K562 (cell line): ENCODE data around the gene CDK11B. TPM values are rescaled to one million over a fixed set of nuclear protein-coding genes. Genes with fewer than 3 reads are reported as not detected.

Experiments used
- CBX5 ChIP-seq: IDR thresholded peaks from 2 replicates; pipeline ENCODE4 v1.6.1; 2014; ENCODE audit warnings: low read depth, borderline replicate concordance
- KHSRP ChIP-seq: fragments of 450-650 bp; IDR thresholded peaks from 2 replicates; pipeline ENCODE4 v1.6.1; 2017
- MECOM ChIP-seq: fragments of 250-450 bp; sonication (Bioruptor Pico); IDR thresholded peaks from 2 replicates; pipeline ENCODE4 v1.8.0; 2022; ENCODE audit warnings: inconsistent platforms
- MYBL2 ChIP-seq, 2 experiments: fragments of 450-650 bp in 1 of 2; sonication (generic) in 1 of 2; formaldehyde crosslinking in 1 of 2; IDR thresholded peaks; 2 replicates each; pipeline versions ENCODE4 v1.6.1 to v1.8.1; 2017 to 2022; ENCODE audit warnings: borderline replicate concordance in 1 of 2, inconsistent platforms in 1 of 2, low read depth in 1 of 2, mild to moderate bottlenecking in 1 of 2, missing genetic modification reagents in 1 of 2, moderate library complexity in 1 of 2
- SFPQ ChIP-seq: fragments of 200-400 bp; formaldehyde crosslinking; IDR thresholded peaks from 2 replicates; pipeline ENCODE4 v1.6.1; 2017; ENCODE audit warnings: mild to moderate bottlenecking, low read depth, low read length, moderate library complexity
- SMAD2 ChIP-seq: fragments of 150-350 bp; IDR thresholded peaks from 2 replicates; pipeline ENCODE4 v1.6.1; 2014; ENCODE audit warnings: low read depth, mild to moderate bottlenecking, low read length
- SMC3 ChIP-seq: conservative IDR thresholded peaks from 2 replicates; pipeline ENCODE4 v1.6.1; 2011; ENCODE audit warnings: low read depth, low read length, improper control_type of control experiment; ENCODE audit not compliant: insufficient read depth
- SOX6 ChIP-seq: fragments of 450-650 bp; IDR thresholded peaks from 2 replicates; pipeline ENCODE4 v1.6.1; 2014; ENCODE audit warnings: mild to moderate bottlenecking
- SRF ChIP-seq, 2 experiments: fragments of 250-450, 450-650 bp in 1 of 2; sonication (Bioruptor Pico) in 1 of 2; sonication (generic) in 1 of 2; formaldehyde crosslinking; IDR thresholded peaks; 2 replicates each; pipeline versions ENCODE4 v1.5.0 to v1.5.1; 2020 to 2022; ENCODE audit warnings: mild to moderate bottlenecking in 1 of 2, missing genetic modification reagents in 1 of 2
- TRIM24 ChIP-seq, 2 experiments: fragments of 450-650 bp; IDR thresholded peaks; 2 replicates each; pipeline ENCODE4 v1.6.1; 2016
- TRIM28 ChIP-seq: fragments of 450-650 bp; IDR thresholded peaks from 2 replicates; pipeline ENCODE4 v1.6.1; 2017
- ZBTB12 ChIP-seq: fragments of 250-450 bp; sonication (Bioruptor Pico); IDR thresholded peaks from 2 replicates; pipeline ENCODE4 v1.4.0; 2020
- ZC3H11A ChIP-seq: IDR thresholded peaks from 2 replicates; pipeline ENCODE4 v1.6.1; 2012; ENCODE audit warnings: low read depth, low read length, improper control_type of control experiment
- ZNF274 ChIP-seq: IDR thresholded peaks from 2 replicates; pipeline ENCODE4 v1.6.1; 2011; ENCODE audit warnings: low read depth, mild to moderate bottlenecking, low read length, moderate library complexity, borderline replicate concordance
- ZNF408 ChIP-seq: fragments of 250-450 bp; sonication (Bioruptor Pico); IDR thresholded peaks from 2 replicates; pipeline ENCODE4 v1.4.0; 2020; ENCODE audit warnings: low read depth, mild to moderate bottlenecking, moderate library complexity
- ZNF449 ChIP-seq: fragments of 250-450 bp; sonication (Bioruptor Pico); IDR thresholded peaks from 2 replicates; pipeline ENCODE4 v1.8.0; 2022; ENCODE audit warnings: moderate library complexity, mild to moderate bottlenecking, inconsistent platforms
- ZNF717 ChIP-seq: fragments of 250-450 bp; sonication (Bioruptor Pico); IDR thresholded peaks from 2 replicates; pipeline ENCODE4 v1.5.0; 2021
- ZNF75A ChIP-seq: fragments of 450-650 bp; formaldehyde crosslinking; IDR thresholded peaks from 2 replicates; pipeline ENCODE4 v1.4.0; 2020; ENCODE audit warnings: mild to moderate bottlenecking
- polyA plus RNA-seq, 8 experiments: library from polyadenylated mRNA; depleted of rRNA in 4 of 8; stranded (reverse) in 5 of 8; unstranded in 3 of 8; fragments of >200 nt; fragmentation: Nextera tagmentation in 2 of 8; fragmentation: Illumina TruSeq in 1 of 8; extraction: Ambion mirVana in 2 of 8; extraction: Trizol in 1 of 8; gene quantifications; 2 replicates each; pipeline versions ENCODE4 v1.2.1 to v1.2.3, GENCODE V29; 2011 to 2014; ENCODE audit warnings: inconsistent platforms in 1 of 8, missing spikeins in 1 of 8
- total RNA-seq, 7 experiments: library from RNA; depleted of rRNA in 6 of 7; stranded (reverse); fragments of >200 nt in 6 of 7; fragmentation: Illumina TruSeq in 2 of 7; extraction: Trizol in 2 of 7; gene quantifications; 2 replicates each; pipeline versions ENCODE4 v1.2.1 to v1.2.3, GENCODE V29; 2011 to 2021; ENCODE audit warnings: low replicate concordance in 1 of 7
- TF ChIP-seq, protein P1 (sequence below): fragments of 250-450 bp; sonication (Bioruptor Pico); IDR thresholded peaks from 2 replicates; pipeline ENCODE4 v1.4.0; 2020

Gene CDK11B
- total and polyA plus RNA-seq, 9 of the 15 experiments (the other 6 are each of a cell fraction or from before 2014, with no cell fraction given) = 2.8 to 52.2 (median 19.5) TPM

- TF ChIP-seq ZNF274 = no peak
- TF ChIP-seq, protein P1, sequence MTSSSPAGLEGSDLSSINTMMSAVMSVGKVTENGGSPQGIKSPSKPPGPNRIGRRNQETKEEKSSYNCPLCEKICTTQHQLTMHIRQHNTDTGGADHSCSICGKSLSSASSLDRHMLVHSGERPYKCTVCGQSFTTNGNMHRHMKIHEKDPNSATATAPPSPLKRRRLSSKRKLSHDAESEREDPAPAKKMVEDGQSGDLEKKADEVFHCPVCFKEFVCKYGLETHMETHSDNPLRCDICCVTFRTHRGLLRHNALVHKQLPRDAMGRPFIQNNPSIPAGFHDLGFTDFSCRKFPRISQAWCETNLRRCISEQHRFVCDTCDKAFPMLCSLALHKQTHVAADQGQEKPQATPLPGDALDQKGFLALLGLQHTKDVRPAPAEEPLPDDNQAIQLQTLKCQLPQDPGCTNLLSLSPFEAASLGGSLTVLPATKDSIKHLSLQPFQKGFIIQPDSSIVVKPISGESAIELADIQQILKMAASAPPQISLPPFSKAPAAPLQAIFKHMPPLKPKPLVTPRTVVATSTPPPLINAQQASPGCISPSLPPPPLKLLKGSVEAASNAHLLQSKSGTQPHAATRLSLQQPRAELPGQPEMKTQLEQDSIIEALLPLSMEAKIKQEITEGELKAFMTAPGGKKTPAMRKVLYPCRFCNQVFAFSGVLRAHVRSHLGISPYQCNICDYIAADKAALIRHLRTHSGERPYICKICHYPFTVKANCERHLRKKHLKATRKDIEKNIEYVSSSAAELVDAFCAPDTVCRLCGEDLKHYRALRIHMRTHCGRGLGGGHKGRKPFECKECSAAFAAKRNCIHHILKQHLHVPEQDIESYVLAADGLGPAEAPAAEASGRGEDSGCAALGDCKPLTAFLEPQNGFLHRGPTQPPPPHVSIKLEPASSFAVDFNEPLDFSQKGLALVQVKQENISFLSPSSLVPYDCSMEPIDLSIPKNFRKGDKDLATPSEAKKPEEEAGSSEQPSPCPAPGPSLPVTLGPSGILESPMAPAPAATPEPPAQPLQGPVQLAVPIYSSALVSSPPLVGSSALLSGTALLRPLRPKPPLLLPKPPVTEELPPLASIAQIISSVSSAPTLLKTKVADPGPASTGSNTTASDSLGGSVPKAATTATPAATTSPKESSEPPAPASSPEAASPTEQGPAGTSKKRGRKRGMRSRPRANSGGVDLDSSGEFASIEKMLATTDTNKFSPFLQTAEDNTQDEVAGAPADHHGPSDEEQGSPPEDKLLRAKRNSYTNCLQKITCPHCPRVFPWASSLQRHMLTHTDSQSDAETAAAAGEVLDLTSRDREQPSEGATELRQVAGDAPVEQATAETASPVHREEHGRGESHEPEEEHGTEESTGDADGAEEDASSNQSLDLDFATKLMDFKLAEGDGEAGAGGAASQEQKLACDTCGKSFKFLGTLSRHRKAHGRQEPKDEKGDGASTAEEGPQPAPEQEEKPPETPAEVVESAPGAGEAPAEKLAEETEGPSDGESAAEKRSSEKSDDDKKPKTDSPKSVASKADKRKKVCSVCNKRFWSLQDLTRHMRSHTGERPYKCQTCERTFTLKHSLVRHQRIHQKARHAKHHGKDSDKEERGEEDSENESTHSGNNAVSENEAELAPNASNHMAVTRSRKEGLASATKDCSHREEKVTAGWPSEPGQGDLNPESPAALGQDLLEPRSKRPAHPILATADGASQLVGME (CRISPR knock-in tag) = no peak
- TF ChIP-seq ZBTB12 (CRISPR knock-in tag) = no peak
- no peak for TF ChIP-seq ZNF717
- no peak for TF ChIP-seq TRIM24 (IDR thresholded peaks at IDR 0.05)
- TF ChIP-seq SMAD2 = no peak
- no peak for TF ChIP-seq ZNF75A (CRISPR knock-in tag)
- TF ChIP-seq TRIM28 = no peak
- TF ChIP-seq KHSRP = no peak
- TF ChIP-seq SFPQ = no peak
- no peak for TF ChIP-seq SMC3
- no peak for TF ChIP-seq ZC3H11A
- no peak for TF ChIP-seq ZNF408 (CRISPR knock-in tag)
- no peak for TF ChIP-seq CBX5
- TF ChIP-seq MYBL2 (IDR thresholded peaks at IDR 0.05; ENCODE audit: low read depth) = no peak
- TF ChIP-seq MYBL2 (CRISPR knock-in tag; IDR thresholded peaks at IDR 0.05; ENCODE audit: borderline replicate concordance) = no peak
- no peak for TF ChIP-seq MECOM
- TF ChIP-seq SOX6 = no peak
- TF ChIP-seq ZNF449 (CRISPR knock-in tag) = no peak
- no peak for TF ChIP-seq SRF (CRISPR knock-in tag; IDR thresholded peaks at IDR 0.05)
Measured at GRCh38 chr1:1614204-1614953, 44.4 kb downstream of the CDK11B start (continued).
